Esophagus muscularis mucosa (tissue), 4 donors: Measurements from ENCODE around the gene AGXT. TPM values are rescaled to one million over a fixed set of nuclear protein-coding genes. Genes with fewer than 3 reads are reported as not detected.

ENCODE experiments used
- DNase-seq: peaks from one replicate; pipeline ENCODE4 v3.0.0-alpha.2; 2017; ENCODE audit errors: extremely low spot score
- H3K27ac ChIP-seq, 4 donors: fragments of 200-600 bp; sonication (generic); replicated peaks in 1 of 4; 1 replicate in 3 of 4; 2 replicates in 1 of 4; pipeline ENCODE4 v1.5.1; 2016 to 2019; ENCODE audit warnings: mild to moderate bottlenecking in 1 of 4
- H3K27me3 ChIP-seq, 4 donors: fragments of 200-600 bp; sonication (generic); one replicate each; pipeline versions ENCODE4 v1.5.1 to v1.6.0; 2016 to 2019
- H3K36me3 ChIP-seq, 4 donors: fragments of 200-600 bp; sonication (generic); one replicate each; pipeline ENCODE4 v1.5.1; 2016 to 2019
- H3K4me1 ChIP-seq, 4 donors: fragments of 200-600 bp; sonication (generic); one replicate each; pipeline ENCODE4 v1.5.1; 2016 to 2019
- H3K4me3 ChIP-seq, 4 donors: fragments of 200-600 bp; sonication (generic); 1 replicate in 2 of 4; 2 replicates in 2 of 4; pipeline ENCODE4 v1.5.1; 2016 to 2019; ENCODE audit warnings: mild to moderate bottlenecking in 4 of 4, moderate library complexity in 1 of 4
- H3K9me3 ChIP-seq, 4 donors: fragments of 200-600 bp; sonication (generic); 1 replicate in 3 of 4; 2 replicates in 1 of 4; pipeline ENCODE4 v1.5.1; 2016 to 2019
- CTCF ChIP-seq, 3 experiments: fragments of 200-600 bp in 2 of 3; fragments of 450-650 bp in 1 of 3; sonication (generic) in 2 of 3; IDR thresholded peaks; one replicate each; pipeline ENCODE4 v1.5.1; 2017 to 2019; ENCODE audit warnings: antibody characterized with exemption in 3 of 3, mild to moderate bottlenecking in 2 of 3, moderate library complexity in 1 of 3
- EP300 ChIP-seq: sonication (generic); formaldehyde crosslinking; IDR thresholded peaks from one replicate; pipeline ENCODE4 v1.6.1; 2017; ENCODE audit warnings: antibody characterized with exemption
- POLR2A ChIP-seq: fragments of 450-650 bp; IDR thresholded peaks from one replicate; pipeline ENCODE4 v1.6.1; 2017; ENCODE audit warnings: antibody characterized with exemption, moderate library complexity, mild to moderate bottlenecking, low read depth
- POLR2AphosphoS5 ChIP-seq, 2 donors: sonication (generic); formaldehyde crosslinking; IDR thresholded peaks; one replicate each; pipeline ENCODE4 v1.6.1; 2017; ENCODE audit warnings: antibody characterized with exemption in 2 of 2
- WGBS: methylation state at CpG from one replicate; pipeline ENCODE4 v1.1.5; 2018; 5-methylcytosine and 5-hydroxymethylcytosine counted together
- intact Hi-C: fragments of 100-400 bp; cut with DNase I; formaldehyde crosslinking; loops from one replicate; pipeline ENCODE4 v1.15.1; 2023
- total RNA-seq, 4 donors: library from RNA; depleted of rRNA; stranded (reverse); fragments of >200 nt; gene quantifications; one replicate each; pipeline versions ENCODE4 v1.1.0 to v1.2.1, GENCODE V29; 2016

AGXT gene
- total RNA-seq, 4 donors from 2014 or later, result not detected

- DNase-seq, result no peak
- no peaks in the 10 kb centered on the region for H3K9me3 ChIP-seq
- no peaks in the 10 kb centered on the region for H3K36me3 ChIP-seq
- H3K27me3 ChIP-seq, result peaks cover 0 to 7% (median 0%) of the 10 kb centered on the region in 4 donors
- TF ChIP-seq CTCF (IDR thresholded peaks at IDR 0.05) (no peak), EP300 (no peak), POLR2A (no peak), POLR2AphosphoS5 (IDR thresholded peaks at IDR 0.05) (no peak)
- WGBS, result 88% methylated on average over 7 of the region's 9 CpGs
- intact Hi-C loops, result no loop called here
- H3K4me3 ChIP-seq, result no peak overlapping the region
- no peak overlapping the region for H3K27ac ChIP-seq
- H3K4me1 ChIP-seq, result peaks cover 0 to 3% (median 0%) of the 10 kb centered on the region in 4 donors
Measured at GRCh38 chr2:240892356-240892755, 23.7 kb downstream of the AGXT start.

- Histone ChIP-seq H3K27ac (no peak overlapping the region), H3K9me3 (no peaks in the 10 kb centered on the region), H3K27me3 (peaks cover 0 to 7% (median 0%) of the 10 kb centered on the region in 4 donors), H3K4me3 (no peak overlapping the region), H3K36me3 (no peaks in the 10 kb centered on the region), H3K4me1 (peaks cover 0 to 8% (median 2%) of the 10 kb centered on the region in 4 donors)
- no peak for DNase-seq
- TF ChIP-seq CTCF (IDR thresholded peaks at IDR 0.05) (no peak), EP300 (no peak), POLR2A (no peak), POLR2AphosphoS5 (IDR thresholded peaks at IDR 0.05) (no peak)
- WGBS, result no CpG with 5 or more reads among the region's 12 CpGs
- intact Hi-C loops, result no loop called here
Measured at GRCh38 chr2:240892925-240893324, 24.3 kb downstream of the AGXT start.

GRCh38 chr2:240893363-240893844 is 24.8 kb downstream of the AGXT start:
- Histone ChIP-seq H3K36me3 (no peaks in the 10 kb centered on the region), H3K9me3 (no peaks in the 10 kb centered on the region), H3K27ac (no peak overlapping the region), H3K27me3 (peaks cover 0 to 7% (median 0%) of the 10 kb centered on the region in 4 donors), H3K4me1 (peaks cover under 1 to 12% (median 4%) of the 10 kb centered on the region in 4 donors), H3K4me3 (no peak overlapping the region)
- DNase-seq, result no peak
- WGBS, result 52% methylated on average over 12 of the region's 17 CpGs
- intact Hi-C loops, result no loop called here
- TF ChIP-seq POLR2A (no peak), EP300 (no peak), CTCF (IDR thresholded peaks at IDR 0.05) (no peak), POLR2AphosphoS5 (IDR thresholded peaks at IDR 0.05) (no peak)

- intact Hi-C loops, result no loop called here
- no peak overlapping the region for H3K4me3 ChIP-seq
- H3K9me3 ChIP-seq, result no peaks in the 10 kb centered on the region
- H3K4me1 ChIP-seq, result peaks cover 7 to 16% (median 10%) of the 10 kb centered on the region in 4 donors
- H3K27me3 ChIP-seq, result peaks cover 0 to 7% (median 0%) of the 10 kb centered on the region in 4 donors
- no peak overlapping the region for H3K27ac ChIP-seq
- H3K36me3 ChIP-seq, result no peaks in the 10 kb centered on the region
- DNase-seq, result no peak
- no peak for TF ChIP-seq CTCF (IDR thresholded peaks at IDR 0.05)
- no peak for TF ChIP-seq POLR2AphosphoS5 (IDR thresholded peaks at IDR 0.05)
- no peak for TF ChIP-seq EP300
- TF ChIP-seq POLR2A, result no peak
- 75% methylated on average over 6 of the region's 9 CpGs for WGBS
Measured at GRCh38 chr2:240894006-240894405, 25.4 kb downstream of the AGXT start.
